ENCODE data around the gene MICAL3. TPM values are rescaled to one million over a fixed set of nuclear protein-coding genes. Genes with fewer than 3 reads are reported as not detected.
"Not testable (repeated sequence)": the region's sequence is repeated elsewhere in the genome, so short reads cannot be mapped to it uniquely, and the experiment has no call there.

Gene MICAL3
- total RNA-seq, 1 donor from 2014 or later: 43.4 TPM

DNA sequence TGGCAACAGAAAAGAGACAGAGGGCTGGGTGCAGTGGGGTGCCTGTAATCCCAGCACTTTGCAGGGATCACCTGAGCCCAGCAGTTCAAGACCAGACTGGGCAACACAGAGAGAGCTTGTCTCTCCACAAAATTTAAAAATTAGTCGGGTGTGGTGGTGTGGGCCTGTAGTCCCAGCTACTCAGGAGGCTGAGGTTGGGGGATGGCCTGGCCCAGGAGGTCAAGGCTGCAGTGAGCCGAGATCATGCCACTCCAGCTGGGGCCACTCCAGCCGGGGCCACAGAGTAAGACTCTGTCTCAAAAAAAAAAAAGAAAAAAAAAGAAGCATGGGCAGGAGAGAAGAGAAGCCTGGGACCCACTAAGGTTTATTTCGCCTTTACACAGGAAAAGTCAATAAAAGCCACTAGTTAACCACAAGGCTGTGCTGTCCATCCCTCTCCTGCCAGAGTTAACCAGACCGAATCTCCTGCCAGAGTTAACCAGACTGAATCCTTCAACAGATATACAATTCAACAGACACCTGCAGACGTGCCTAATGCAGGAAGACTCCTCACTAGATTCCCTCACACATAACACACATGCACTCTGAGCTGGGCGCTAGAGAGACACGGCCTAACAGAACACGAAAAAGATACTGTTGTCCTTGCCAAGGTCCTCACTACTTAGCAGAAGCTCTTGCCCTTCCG is 29.8 kb downstream of the MICAL3 start:
- DNase-seq: no peak

DNA sequence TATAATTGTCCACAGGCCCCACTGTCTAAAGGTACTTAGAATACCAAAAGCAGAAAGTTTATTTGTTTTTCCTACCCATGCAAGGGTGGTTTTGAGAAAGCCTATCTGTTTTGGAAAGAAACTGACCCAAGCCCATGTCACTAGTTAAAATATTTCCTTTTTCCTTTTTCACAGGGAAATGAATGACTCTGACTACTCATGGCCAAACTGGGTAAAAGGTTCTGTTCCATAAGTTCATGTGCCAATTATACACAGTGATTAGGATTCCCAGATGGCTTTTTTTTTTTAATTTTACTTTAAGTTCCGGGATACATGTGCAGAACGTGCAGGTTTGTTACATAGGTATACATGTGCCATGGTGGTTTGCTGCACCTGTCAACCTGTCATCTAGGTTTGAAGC is 31.4 kb downstream of the MICAL3 start:
- DNase-seq: not testable (repeated sequence)

DNA sequence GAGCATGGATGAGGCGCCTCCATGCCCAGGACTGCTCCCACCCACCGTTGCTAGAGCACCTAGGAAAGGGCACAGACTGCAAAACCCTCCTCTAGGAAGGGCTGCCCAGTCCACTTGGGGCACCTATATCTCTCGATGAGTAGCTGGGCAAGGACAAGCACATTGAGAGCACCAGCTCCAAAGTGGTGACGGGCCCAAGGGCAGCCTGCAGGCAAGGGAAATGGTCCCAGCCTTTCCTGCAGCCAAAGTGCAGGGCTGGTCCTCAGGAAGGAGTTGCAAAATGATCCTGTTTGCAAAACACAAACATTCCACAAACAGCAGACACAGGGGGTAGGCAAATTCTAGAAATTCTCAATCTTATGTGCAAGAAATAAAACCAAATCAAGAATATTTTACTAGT is 32.4 kb downstream of the MICAL3 start:
- DNase-seq: not testable (repeated sequence)

DNA sequence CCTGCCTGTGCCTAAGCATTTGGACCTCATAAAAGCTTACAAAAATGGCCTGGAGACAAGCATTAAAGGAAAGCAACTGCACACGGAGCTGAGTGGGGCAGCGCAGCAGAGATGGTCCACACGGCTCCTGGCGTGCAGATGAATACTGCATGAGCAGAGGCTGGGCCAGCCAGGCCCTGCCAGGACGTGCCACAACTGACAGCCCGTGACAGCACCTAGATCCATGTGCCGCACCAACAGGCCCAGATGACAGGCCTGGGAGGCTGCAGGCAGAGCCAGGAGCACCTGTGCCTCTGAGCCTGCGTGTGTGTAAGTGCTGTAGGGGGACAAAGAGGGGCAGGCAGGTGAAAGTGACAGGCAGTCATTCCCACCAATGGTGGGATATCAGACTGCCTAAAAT is 33.4 kb downstream of the MICAL3 start:
- DNase-seq: no peak

DNA sequence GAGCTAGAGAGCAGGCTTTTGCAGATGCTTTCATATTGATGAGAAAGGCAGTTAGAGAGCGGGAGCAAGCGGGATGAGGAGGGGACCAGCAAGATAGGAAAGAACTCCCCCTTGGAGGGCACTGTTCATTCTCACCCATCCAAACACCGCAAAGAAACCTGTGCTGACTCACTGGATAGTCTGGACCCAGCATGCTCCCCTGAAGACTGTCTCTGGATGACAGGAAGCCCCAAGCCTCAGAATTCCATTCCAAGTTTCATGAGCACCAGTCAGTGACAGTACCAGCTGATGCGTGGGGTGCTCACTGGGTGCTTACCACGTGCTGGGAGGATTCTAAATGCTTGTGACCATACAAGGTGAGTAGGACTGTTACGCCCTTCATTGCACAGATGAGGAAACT is 34.2 kb downstream of the MICAL3 start:
- DNase-seq: no peak

DNA sequence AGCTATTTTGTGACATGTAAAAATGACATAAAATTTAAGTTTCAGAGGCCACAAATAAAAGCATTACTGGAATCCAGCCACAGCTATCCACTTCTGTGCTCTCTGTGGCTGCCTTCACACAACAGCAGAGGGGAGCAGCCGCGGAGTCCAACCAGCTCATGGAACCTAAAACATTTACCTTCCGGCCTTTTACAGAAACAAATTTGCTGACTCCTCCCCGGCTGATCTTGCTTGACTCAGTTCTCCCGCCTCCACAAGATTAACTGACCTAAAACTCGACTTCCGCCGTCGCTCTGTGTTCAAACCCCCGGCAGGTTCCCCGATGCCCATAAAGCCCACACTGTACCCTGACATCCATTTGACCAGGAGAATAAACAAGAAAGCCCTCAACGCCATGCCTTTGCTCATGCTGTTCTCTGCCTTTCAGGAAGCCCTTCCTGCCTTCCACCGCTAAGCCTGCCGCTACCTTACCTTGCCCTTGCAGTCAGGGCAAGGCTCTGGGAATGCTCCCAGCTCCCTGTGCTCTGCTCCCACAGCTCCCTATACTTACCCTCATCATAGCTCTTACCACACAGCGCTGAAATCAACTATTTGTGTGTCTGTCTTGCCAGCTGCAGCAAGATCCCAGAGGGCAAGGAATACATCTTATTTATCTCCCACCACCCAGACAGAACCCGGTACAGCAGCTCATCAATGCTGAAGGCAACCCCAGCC is 35.4 kb downstream of the MICAL3 start:
- DNase-seq: peak; percentile 31

DNA sequence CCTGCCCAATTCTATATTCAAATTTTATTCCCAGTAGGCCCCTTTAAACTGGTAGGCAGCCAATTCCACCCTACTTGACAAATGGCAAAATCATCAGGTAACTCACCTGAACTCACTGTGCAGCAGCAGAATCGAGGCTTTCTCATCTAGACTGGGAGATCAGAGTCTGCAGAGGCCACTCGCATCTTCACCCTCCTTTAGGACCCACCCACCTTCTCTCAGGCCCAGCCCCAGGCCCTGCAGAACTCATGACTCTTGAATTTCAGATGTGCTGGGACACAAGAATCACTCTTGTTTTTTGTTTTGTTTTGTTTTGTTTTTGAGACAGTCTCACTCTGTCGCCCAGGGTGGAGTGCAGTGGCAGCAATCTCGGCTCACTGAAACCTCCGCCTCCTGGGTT is 38.8 kb downstream of the MICAL3 start:
- DNase-seq: no peak

DNA sequence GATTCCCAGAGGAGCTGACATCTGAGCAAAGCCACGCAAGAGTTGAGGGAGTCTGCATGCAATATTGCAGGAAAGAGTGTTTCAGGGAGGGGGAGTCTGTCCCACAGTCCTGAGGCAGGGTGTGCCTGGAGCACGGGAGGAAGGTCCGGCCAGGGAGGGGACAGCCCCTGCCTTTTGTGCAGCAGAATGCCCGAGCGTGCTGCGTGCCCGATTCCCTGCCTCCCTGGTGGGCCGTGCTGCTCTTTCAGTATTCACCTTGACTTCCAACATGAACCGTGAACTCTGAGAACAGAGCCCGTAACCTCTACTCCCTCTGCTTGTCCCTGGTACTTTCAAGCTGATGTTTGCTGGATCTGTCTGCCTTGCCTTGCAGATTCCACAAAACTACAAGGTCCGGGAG is 39.3 kb downstream of the MICAL3 start:
- DNase-seq: not testable (repeated sequence)

DNA sequence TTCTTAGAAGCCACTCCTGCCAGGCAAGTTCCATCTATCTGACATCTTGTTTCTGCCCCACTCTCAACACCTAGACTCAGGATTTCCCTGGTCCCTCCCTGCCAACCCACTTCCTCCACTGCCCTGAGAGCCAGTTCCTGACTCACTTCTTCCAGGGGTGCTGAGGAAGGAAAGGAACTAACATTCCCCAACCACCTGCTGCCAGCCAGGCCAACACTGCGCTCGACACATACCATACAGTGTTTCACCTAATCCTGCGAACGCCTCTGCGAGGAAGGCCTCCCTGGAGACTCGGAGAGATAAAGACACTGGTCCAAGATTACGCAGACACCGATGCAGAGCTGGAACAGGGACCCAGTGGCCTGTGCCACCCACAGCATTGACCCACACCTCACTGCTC is 40.2 kb downstream of the MICAL3 start:
- DNase-seq: peak; percentile 59

DNA sequence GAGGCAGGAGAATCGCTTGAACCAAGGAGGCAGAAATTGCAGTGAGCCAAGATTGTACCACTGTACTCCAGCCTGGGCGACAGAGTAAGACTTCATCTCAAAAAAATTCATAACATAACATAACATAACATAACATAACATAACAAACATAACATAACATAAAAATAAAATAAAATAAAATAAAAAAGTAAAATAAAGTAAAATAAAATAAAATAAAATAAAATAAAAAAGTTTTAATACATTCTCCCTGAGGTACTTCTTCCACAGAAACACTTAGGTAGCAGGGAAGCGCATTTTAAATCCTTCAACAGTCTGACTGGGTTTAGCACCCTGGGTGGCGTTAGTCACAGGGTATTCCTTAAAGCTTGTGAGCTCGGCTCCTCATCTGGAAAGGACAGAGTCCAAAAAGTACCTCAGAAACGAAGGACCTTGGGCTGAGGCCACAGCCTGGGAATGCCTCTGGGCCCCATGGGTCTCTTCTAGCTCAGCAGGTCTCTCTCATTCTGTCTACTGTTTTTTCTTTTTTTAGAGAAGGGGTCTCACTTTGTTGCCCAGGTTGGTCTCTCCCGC is 41.7 kb downstream of the MICAL3 start:
- DNase-seq: no peak

DNA sequence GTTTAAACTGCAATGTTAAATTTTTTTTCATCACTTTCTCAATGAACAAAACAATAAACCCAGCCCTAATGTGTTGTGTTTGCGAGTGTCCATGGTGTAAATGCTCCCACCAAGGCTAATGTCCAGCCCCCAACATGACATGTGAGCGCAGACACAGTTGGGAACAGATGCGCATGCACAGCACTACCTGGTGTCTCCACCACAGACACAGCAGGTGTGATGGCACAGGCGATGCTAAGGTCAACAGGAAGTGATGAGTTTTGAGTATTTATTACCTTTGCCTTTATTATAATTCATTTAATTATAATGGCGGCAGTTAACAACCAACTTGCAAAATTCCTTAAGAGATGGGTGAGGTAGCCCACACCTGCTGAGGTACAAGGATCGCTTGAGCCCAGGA is 42.9 kb downstream of the MICAL3 start:
- no peak for DNase-seq

DNA sequence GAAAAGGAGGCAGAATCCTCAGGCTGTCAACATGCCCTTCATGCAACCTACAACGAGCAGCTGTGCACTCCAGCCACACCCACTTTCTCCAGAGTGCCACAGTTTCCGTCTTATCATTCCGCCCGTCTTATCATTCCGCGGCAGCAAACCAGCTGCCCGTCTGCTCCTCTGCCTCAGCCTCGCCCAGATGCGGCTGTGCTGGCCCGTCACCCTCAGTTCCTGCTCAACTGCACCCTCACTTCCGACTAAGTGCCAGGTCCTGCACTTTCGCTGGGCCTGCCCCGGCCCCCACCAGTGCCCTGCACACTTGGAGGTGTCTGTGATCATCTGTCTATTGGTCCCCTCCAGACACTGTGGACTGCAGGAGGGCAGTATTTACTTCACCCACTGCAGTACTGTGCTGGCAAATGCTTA is 43.7 kb downstream of the MICAL3 start:
- DNase-seq: peak; percentile 49

DNA sequence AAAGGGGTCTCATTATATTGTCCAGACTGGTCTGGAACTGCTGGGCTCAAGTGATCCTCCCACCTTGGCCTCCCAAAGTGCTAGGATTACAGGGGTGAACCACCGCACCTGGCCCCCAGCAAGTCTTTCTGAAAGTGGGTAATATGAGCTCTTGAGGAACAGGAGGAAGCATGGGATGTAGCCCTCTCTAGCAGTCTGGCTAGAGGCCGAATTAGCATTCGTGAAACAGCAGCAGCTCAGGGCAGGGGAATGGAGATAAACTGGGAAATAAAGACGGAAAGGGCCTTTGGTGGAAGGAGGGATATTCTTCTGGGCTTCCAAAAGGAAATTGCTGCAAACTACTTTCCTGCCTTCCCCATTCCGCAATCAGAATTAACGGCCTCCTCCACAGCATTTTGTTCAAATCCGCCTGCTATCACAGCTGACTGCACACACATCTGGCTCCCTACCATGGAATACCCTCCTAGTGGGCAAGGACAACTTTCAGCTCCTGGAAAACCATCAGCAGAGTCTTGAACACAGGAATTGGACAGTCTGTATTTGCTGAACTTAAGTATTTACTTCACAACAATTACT is 44.3 kb downstream of the MICAL3 start:
- no peak for DNase-seq

DNA sequence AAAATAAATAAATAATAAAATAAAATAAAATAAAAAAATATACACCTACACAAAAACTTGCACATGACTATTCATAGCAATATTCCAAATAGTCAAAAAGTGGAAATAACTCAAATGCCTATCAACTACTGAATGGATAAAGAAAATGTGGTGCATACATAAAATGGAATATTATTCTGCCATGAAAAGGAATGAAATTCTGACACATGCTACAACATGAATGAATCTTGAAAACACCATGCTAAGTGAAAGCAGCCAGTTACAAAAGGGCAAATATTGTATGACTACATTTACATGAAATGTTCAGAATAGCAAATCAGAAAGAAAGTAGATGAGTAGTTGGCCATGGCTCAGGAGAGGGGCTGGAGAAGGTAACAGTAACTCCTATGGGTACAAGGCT is 46.3 kb downstream of the MICAL3 start:
- DNase-seq: no peak

DNA sequence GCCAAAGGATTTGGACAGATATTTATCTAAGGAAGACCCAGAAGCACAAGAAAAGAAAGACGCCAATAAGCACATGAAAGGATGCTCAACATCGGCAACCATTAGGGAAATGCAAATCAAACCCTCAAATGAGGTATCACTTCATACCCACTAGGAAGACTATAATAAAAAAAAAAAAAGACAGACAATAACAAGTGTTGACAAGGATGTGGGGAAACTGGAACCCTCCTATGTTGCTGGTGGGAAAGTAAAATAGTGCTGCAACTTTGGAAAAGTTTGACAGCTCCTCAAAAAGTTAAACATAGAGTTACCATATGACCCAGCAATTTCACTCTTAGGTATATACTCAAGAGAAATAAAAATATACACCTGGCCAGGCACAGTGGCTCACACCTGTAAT is 47.0 kb downstream of the MICAL3 start:
- DNase-seq: no peak

DNA sequence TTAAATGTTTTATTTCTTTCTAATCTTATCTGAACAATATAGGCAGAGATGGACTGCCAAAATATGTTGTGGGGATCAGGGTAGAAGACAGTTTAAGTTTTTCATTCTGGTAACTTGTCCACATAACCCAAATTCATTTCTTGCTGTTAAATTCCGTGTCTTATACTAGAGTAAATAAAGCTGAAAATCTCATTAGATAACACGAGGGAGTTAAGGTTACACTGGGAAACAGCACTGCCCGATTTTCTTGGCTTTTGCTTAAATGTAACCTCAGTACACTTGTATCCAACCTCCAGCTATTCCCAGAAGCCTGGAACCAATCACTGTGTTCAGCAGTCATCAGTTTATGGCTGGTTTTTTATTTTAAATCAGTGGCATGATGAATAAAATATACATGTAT is 48.2 kb downstream of the MICAL3 start:
- no peak for DNase-seq

DNA sequence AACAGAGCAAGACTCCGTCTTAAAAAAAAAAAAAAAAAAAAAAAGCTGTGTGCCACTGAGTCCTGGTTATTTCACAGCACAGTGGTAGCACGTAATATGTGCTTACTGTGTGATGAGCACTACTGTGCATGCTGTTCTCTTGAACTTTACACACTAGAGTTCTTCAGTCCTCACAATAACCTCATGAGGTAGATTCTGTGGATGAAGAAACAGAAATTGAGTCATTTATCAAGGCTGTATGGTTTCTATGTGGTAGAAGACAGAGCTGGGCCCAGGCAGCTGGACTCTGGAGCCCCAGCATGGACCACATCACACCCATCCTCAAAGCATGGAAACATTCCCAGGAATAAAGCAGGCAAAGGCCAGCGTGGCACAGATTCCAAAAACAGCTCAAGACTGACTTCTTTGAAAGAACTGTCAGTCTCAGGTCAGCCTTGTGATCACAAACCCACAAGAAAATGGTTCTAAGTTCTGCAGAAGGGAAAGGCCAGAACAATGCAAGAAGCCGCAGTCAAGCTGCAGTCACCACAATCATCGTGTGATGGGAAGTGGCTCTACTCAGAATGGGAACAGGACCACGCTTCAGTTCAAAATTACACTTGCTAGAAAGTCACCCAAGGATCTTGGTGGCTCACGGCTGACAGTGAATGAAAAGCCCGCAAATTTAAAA is 49.5 kb downstream of the MICAL3 start:
- DNase-seq: no peak

DNA sequence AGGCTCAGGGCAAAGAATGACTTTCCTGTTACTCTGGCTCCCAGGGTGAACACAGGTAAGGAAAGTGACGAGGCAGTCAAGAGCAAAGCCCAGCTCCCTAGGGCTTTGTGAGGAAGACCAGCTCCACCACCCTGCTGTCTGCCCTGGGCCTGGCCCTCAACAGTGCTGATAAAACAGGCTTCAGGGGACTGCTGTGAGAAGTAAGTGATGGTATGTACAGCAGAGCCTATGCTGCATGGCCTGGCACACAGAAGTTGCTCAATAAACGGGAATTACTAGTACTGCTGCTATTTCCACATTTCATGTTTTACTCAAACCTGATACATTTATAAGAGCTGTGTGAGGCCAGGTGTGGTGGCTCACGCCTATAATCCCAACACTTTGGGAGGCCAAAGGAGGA is 50.3 kb downstream of the MICAL3 start:
- DNase-seq: no peak

DNA sequence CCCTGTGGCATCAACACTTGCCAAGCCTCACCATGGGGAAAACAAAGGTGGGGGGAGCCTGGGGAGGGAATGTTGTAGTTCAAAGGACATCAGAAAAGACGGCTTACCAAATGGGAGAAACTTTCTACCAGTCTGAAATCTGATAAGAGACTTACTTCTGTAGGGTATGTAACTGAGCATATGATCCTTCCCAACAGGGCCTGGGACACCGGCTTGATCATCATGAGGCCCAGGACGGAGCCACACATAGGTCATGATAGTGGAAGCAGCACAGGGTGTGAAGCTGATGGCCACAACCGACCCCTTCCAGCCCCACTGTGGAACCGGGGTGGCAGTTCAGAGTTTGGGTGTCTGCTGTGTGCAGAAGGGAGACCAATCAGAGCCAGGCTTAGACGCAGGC is 51.1 kb downstream of the MICAL3 start:
- DNase-seq: no peak

DNA sequence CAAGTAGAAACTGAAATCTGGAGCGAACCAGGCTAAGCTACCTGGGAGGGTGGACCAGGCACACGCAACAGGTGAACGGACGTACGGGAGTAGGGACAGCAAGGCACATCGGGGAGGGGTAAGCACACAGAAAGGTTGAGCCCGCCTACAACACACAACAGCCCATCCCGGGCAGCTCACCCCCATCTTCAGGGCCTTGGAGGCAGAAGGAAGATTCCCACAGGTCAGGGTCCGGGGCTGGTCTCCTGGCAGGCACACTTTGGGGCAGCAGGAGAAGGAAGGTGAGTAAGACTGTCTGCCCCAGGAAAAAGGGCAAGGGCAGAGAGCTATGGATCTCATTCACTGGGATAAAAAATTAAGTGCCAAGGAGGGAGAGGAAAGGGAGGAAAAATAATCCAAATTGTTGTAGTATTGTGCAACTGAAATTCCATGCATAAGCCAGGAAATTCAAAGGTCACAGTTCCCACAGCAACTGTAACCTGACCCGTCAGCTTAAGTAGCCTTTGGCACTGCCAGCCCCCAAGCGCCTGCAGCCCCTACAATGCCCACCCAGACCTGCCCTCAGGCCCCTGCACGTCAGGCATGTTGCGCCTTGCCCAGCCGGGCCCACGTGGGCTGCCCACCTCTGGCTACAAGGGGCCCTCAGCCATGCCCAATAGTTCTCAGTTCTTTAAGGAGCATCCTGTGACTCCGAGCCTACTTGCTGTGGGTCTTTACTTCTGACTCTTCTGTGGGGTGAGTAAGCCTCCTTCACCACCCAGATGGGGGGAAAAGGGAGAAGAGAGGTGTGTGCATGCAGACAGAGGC is 51.8 kb downstream of the MICAL3 start:
- peak; percentile 73 for DNase-seq

DNA sequence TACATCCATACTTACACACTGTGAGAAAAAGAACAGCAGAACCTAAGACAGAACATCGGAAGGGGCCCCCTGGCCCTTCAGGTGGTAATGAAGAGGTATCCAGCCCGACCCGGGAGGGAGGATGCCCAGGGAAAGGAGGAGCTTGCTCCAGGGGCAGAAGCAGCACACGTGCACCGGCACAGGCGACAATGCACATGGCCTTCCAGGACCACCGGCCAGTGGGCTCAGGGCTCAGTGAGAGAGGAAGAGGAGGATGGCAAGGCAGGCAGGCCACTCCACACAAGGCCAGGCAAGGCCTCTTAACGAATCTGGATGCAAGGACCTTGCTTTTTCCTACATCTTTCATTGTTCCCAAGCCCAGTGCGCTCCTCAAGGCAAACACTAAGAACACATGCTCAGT is 52.6 kb downstream of the MICAL3 start:
- no peak for DNase-seq

DNA sequence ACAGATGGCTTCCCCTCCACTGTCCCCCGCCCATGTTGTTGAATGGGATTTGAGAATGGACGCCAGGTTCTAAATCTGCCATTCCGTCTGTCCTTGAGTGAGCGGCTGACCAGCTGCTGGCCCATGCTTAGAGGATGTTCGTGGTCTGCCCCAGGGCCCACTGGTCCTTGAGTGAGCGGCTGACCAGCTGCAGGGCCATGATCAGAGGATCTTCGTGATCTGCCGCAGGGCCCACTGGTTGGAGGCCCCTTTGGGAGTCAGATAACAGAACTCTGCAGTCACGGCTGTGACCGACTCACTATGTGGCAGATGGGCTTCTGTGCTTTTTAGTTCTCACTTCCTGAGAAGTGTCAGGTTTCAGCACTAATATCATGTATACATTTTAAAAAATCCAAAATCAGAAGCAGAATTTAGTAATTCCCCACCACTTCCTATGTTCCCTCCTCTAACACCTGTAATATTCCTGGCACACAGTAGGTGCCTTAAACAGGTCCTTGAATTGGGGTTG is 54.1 kb downstream of the MICAL3 start:
- no peak for DNase-seq

All from dermis blood vessel endothelial cell (primary cell).